ENCODE data around the gene SASH1.

Gene SASH1

GRCh38 chr6:148342350-148343046 is at the start of gene SASH1:
TSS of gene SASH1 (plus strand) at chr6:148342838. CDS start at chr6:148343068, 230 bp downstream.
- Histone ChIP-seq H3K4me3 (ENCODE audit: low read length) (peak within 1 kb of the TSS; percentile 59), H3K9ac (ENCODE audit: low read length) (peak within 1 kb of the TSS; percentile 56), H3K4me1 (ENCODE audit: control insufficient read depth, insufficient read depth, low read length) (peaks cover 3% of the 10 kb centered on the region), H3K27ac (ENCODE audit: low read depth, low read length) (peak within 1 kb of the TSS; percentile 80), H3K36me3 (ENCODE audit: control insufficient read depth, insufficient read depth, low read length) (no peaks in the 10 kb centered on the region), H3K27me3 (ENCODE audit: control insufficient read depth, insufficient read depth, low read length) (no peaks in the 10 kb centered on the region)

GRCh38 chr6:148293181-148293995 is 49.2 kb upstream of the SASH1 start:
- H3K27ac ChIP-seq (ENCODE audit: low read depth, low read length), result no peak overlapping the region
- H3K4me3 ChIP-seq (ENCODE audit: low read length), result no peak overlapping the region
- no peaks in the 10 kb centered on the region for H3K36me3 ChIP-seq (ENCODE audit: control insufficient read depth, insufficient read depth, low read length)
- H3K9ac ChIP-seq (ENCODE audit: low read length), result no peak overlapping the region
- no peaks in the 10 kb centered on the region for H3K27me3 ChIP-seq (ENCODE audit: control insufficient read depth, insufficient read depth, low read length)
- H3K4me1 ChIP-seq (ENCODE audit: control insufficient read depth, insufficient read depth, low read length), result peaks cover 3% of the 10 kb centered on the region

GRCh38 chr6:148294059-148294458 is 48.6 kb upstream of the SASH1 start:
- no peak overlapping the region for H3K4me3 ChIP-seq (ENCODE audit: low read length)
- no peak overlapping the region for H3K27ac ChIP-seq (ENCODE audit: low read depth, low read length)
- H3K9ac ChIP-seq (ENCODE audit: low read length), result no peak overlapping the region
- peaks cover 3% of the 10 kb centered on the region for H3K4me1 ChIP-seq (ENCODE audit: control insufficient read depth, insufficient read depth, low read length)
- H3K27me3 ChIP-seq (ENCODE audit: control insufficient read depth, insufficient read depth, low read length), result no peaks in the 10 kb centered on the region
- H3K36me3 ChIP-seq (ENCODE audit: control insufficient read depth, insufficient read depth, low read length), result no peaks in the 10 kb centered on the region

GRCh38 chr6:148295261-148295887 is 47.3 kb upstream of the SASH1 start:
- Histone ChIP-seq H3K27ac (ENCODE audit: low read depth, low read length) (no peak overlapping the region), H3K4me1 (ENCODE audit: control insufficient read depth, insufficient read depth, low read length) (peaks cover 3% of the 10 kb centered on the region), H3K27me3 (ENCODE audit: control insufficient read depth, insufficient read depth, low read length) (no peaks in the 10 kb centered on the region), H3K4me3 (ENCODE audit: low read length) (no peak overlapping the region), H3K9ac (ENCODE audit: low read length) (no peak overlapping the region), H3K36me3 (ENCODE audit: control insufficient read depth, insufficient read depth, low read length) (no peaks in the 10 kb centered on the region)

DNA sequence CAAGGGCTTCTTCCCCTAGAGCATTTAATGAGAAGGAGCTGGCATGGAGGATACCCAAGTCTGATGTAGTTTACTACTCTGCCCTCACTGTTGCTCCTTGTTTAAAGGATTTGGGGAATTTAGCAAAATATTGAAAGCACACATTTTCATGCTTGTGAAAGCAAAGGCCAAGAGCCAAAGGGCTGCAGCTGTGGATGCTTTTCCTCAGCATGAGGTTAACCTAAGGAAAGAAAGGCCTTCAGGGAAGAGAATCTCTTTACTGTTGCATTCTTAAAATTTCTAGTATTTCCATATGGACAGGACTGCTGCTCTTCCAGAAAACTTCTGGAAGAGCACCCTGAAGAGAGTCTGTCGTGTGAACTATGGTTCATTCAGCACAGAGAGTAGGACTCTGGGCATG is 45.9 kb upstream of the SASH1 start:
- no peaks in the 10 kb centered on the region for H3K36me3 ChIP-seq (ENCODE audit: control insufficient read depth, insufficient read depth, low read length)
- no peak overlapping the region for H3K4me3 ChIP-seq (ENCODE audit: low read length)
- H3K4me1 ChIP-seq (ENCODE audit: control insufficient read depth, insufficient read depth, low read length), result peaks cover 3% of the 10 kb centered on the region
- no peak overlapping the region for H3K27ac ChIP-seq (ENCODE audit: low read depth, low read length)
- H3K27me3 ChIP-seq (ENCODE audit: control insufficient read depth, insufficient read depth, low read length), result no peaks in the 10 kb centered on the region
- no peak overlapping the region for H3K9ac ChIP-seq (ENCODE audit: low read length)

GRCh38 chr6:148298683-148299082 is 44.0 kb upstream of the SASH1 start:
- H3K27me3 ChIP-seq (ENCODE audit: control insufficient read depth, insufficient read depth, low read length), result no peaks in the 10 kb centered on the region
- H3K9ac ChIP-seq (ENCODE audit: low read length), result no peak overlapping the region
- no peak overlapping the region for H3K27ac ChIP-seq (ENCODE audit: low read depth, low read length)
- no peak overlapping the region for H3K4me3 ChIP-seq (ENCODE audit: low read length)
- no peaks in the 10 kb centered on the region for H3K36me3 ChIP-seq (ENCODE audit: control insufficient read depth, insufficient read depth, low read length)
- H3K4me1 ChIP-seq (ENCODE audit: control insufficient read depth, insufficient read depth, low read length), result no peaks in the 10 kb centered on the region

DNA sequence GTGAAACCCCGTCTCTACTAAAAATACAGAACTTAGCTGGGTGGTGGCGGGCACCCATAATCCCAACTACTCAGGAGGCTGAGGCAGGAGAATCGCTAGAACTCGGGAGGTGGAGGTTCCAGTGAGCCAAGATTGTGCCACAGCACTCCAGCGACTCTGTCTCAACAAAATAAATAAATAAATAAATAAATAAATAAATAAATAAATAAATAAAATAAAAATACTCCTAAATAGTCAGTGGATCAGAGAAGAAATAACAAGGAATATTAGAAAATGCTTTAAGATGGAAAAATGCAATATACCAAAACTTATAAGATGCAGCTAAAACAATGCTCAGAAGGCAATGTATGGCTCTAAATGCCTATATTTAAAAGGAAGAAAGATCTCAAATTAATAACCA is 39.0 kb upstream of the SASH1 start:
- H3K27me3 ChIP-seq (ENCODE audit: control insufficient read depth, insufficient read depth, low read length), result no peaks in the 10 kb centered on the region
- no peak overlapping the region for H3K9ac ChIP-seq (ENCODE audit: low read length)
- no peaks in the 10 kb centered on the region for H3K36me3 ChIP-seq (ENCODE audit: control insufficient read depth, insufficient read depth, low read length)
- no peak overlapping the region for H3K27ac ChIP-seq (ENCODE audit: low read depth, low read length)
- no peak overlapping the region for H3K4me3 ChIP-seq (ENCODE audit: low read length)
- H3K4me1 ChIP-seq (ENCODE audit: control insufficient read depth, insufficient read depth, low read length), result no peaks in the 10 kb centered on the region

DNA sequence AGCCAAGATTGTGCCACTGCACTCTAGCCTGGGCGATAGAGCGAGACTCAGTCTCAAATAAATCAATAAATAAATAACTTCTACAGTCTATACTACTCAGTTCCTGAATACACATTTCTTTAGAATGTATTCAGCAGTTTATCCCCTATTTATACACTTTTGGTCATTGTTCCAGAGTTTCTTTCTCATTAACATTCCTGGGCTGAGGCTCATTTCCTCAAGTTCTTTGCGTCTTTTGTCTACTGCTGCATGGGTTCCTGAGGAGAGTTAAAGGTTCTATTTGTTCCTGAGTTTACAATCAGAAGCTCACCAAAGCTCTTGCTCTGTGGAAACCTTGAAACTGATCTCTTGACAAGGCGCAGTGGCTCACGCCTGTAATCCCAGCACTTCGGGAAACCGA is 37.7 kb upstream of the SASH1 start:
- H3K4me3 ChIP-seq (ENCODE audit: low read length), result no peak overlapping the region
- no peaks in the 10 kb centered on the region for H3K27me3 ChIP-seq (ENCODE audit: control insufficient read depth, insufficient read depth, low read length)
- H3K9ac ChIP-seq (ENCODE audit: low read length), result no peak overlapping the region
- no peak overlapping the region for H3K27ac ChIP-seq (ENCODE audit: low read depth, low read length)
- H3K4me1 ChIP-seq (ENCODE audit: control insufficient read depth, insufficient read depth, low read length), result no peaks in the 10 kb centered on the region
- no peaks in the 10 kb centered on the region for H3K36me3 ChIP-seq (ENCODE audit: control insufficient read depth, insufficient read depth, low read length)

- no peak overlapping the region for H3K9ac ChIP-seq (ENCODE audit: low read length)
- no peaks in the 10 kb centered on the region for H3K27me3 ChIP-seq (ENCODE audit: control insufficient read depth, insufficient read depth, low read length)
- H3K36me3 ChIP-seq (ENCODE audit: control insufficient read depth, insufficient read depth, low read length), result no peaks in the 10 kb centered on the region
- no peak overlapping the region for H3K27ac ChIP-seq (ENCODE audit: low read depth, low read length)
- no peaks in the 10 kb centered on the region for H3K4me1 ChIP-seq (ENCODE audit: control insufficient read depth, insufficient read depth, low read length)
- no peak overlapping the region for H3K4me3 ChIP-seq (ENCODE audit: low read length)
Observed at GRCh38 chr6:148306286-148306685, 36.4 kb upstream of the SASH1 start.

DNA sequence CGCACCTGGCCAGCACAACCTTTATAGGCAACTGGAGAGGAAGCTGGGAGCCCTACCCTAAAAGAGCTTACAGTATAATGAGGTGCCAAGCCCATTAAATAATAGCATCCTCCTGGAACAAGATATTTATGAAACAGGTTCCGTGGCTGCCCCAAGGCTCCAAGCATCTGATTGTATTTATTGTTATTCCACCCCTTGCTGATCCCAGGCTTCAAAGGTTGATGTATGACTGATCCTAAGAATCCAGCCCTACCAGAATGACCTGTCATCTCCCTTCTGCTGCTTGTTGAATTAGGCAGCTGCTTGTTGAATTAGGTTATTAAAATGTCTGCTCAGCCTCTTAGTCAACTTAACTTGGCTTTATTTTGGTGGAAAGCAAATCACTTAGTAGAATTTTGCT is 35.2 kb upstream of the SASH1 start:
- Histone ChIP-seq H3K27ac (ENCODE audit: low read depth, low read length) (no peak overlapping the region), H3K4me3 (ENCODE audit: low read length) (no peak overlapping the region)

GRCh38 chr6:148309301-148309700 is 33.3 kb upstream of the SASH1 start:
- no peak overlapping the region for H3K9ac ChIP-seq (ENCODE audit: low read length)
- no peak overlapping the region for H3K4me3 ChIP-seq (ENCODE audit: low read length)
- H3K36me3 ChIP-seq (ENCODE audit: control insufficient read depth, insufficient read depth, low read length), result no peaks in the 10 kb centered on the region
- H3K27ac ChIP-seq (ENCODE audit: low read depth, low read length), result no peak overlapping the region
- no peaks in the 10 kb centered on the region for H3K4me1 ChIP-seq (ENCODE audit: control insufficient read depth, insufficient read depth, low read length)
- H3K27me3 ChIP-seq (ENCODE audit: control insufficient read depth, insufficient read depth, low read length), result no peaks in the 10 kb centered on the region

More for the DNA sequence above, 35.2 kb upstream of the SASH1 start:
- Histone ChIP-seq H3K4me1 (ENCODE audit: control insufficient read depth, insufficient read depth, low read length) (no peaks in the 10 kb centered on the region), H3K9ac (ENCODE audit: low read length) (no peak overlapping the region), H3K36me3 (ENCODE audit: control insufficient read depth, insufficient read depth, low read length) (no peaks in the 10 kb centered on the region), H3K27me3 (ENCODE audit: control insufficient read depth, insufficient read depth, low read length) (no peaks in the 10 kb centered on the region)

DNA sequence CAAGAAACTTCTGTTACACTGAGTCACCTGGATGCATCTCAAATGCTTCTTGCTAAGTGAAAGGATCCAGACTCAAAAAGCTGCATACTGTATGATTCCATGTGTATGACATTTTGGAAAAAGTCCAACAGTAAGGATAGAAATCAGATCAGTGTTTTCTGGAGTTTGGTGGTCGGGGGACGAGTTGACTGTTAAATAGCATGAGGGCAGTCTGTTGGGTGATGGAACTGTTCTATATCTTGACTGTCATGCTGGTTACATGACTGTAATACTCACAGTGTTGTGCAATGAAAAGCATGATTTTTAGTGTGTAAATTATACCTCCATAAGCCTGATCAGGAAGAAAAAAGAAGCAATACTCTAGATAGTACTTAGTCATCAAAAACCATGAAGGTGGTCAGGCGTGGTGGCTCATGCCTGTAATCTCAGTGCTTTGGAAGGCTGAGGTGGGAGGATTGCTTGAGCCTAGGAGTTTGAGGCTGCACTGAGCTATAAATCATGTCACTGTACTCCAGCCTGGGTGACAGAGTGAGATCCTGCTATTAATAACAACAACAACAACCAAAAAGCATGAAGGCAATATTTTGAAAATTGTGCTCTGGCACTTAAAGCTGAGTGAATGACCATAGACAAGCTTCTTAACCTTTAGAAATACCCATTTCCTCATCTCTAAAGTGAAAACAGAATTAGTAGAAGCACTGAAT is 30.5 kb upstream of the SASH1 start:
- Histone ChIP-seq H3K4me3 (ENCODE audit: low read length) (no peak overlapping the region), H3K4me1 (ENCODE audit: control insufficient read depth, insufficient read depth, low read length) (no peaks in the 10 kb centered on the region), H3K27me3 (ENCODE audit: control insufficient read depth, insufficient read depth, low read length) (no peaks in the 10 kb centered on the region), H3K27ac (ENCODE audit: low read depth, low read length) (no peak overlapping the region), H3K9ac (ENCODE audit: low read length) (no peak overlapping the region), H3K36me3 (ENCODE audit: control insufficient read depth, insufficient read depth, low read length) (no peaks in the 10 kb centered on the region)

Data from rectal smooth muscle tissue (tissue), 1 donor.